SW480 (cell line): ENCODE results near the gene ARL5A.

Source experiments
- DNase-seq: peaks from one replicate; pipeline ENCODE4 v3.0.0-alpha.2; 2016; ENCODE audit warnings: low spot score

ARL5A gene

DNA sequence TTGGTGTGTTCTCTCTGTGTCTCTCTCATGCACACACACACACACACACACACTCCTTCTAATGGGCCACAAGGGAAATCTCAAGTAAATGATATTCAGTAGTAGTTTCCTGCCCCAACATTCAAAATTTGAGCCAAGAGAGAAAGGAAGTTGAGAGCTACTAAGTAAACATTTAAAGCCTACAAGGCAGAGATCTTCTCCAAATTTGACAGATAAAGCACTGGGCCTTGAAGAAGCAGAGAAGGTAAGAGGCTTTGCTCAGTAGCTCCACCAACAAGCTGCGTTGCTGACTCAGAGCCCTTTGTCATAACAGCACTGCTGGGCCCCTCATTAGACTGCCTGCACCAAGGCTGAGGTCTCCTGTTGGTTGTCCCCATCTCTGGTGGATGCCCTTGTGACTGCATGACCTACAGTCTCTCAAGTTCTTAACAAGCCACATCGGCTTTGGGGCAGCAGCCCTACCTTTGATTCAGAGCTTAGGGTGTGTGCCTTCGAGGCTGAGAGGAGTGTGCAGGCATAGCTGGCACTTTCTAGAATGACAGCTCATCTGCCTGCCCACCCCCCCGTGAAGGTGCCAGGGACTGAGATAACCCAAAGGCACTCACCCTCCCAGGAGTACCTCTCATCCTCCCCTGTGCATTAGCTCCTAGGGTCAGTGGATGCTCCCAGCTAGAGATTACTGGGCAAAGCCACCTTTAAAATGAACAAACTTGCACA, 61.6 kb downstream of the ARL5A start:
- no peak for DNase-seq

DNA sequence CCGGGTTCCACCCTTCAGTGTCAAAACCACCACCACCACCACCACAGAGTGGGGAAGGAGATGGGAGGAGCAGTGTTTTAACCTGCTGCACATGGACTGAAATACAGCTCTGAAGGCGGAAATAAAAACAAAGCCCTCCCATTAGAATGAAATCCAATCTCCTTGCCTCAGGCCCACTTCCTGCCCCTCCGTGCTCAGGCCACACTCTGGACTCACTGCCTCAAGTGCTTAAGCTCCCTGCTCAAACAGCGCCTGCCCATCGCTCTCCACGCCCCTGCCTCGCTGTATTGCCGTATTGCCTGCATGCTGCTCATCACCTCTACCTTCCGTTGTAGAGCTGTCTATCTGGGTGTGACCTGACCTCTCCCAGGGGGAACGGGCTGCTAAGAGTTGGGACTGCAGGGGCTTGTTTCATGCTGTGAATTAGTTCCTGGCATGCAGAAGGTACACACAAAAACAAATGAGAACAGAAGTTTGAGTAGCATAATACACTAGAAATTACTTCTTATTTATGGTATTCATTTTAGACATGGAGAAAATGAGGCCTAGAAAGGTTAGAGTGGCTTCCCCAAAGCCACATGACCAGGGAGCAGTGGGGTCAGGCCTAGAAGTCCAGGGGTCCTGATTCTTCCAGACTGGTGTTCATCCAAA, 62.3 kb downstream of the ARL5A start:
- DNase-seq: no peak

DNA sequence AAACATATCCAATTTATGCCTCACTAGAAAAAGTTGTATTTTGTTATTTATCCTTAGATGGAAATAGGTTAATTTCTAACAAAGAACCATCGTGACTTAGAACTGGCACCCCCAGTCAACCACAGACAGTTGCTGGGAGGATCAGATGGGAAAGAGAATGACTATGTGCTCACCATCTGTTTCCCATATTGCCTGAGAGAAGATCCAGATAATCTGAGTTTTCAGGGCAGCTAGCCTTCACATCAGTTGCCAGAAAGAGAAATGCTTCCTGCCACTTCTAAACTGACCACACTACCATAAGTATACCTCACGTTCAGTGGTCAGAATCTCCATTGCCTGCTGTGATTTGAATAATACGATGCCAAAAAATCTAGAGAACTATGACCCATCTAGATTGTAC, 65.5 kb downstream of the ARL5A start:
- DNase-seq: no peak

DNA sequence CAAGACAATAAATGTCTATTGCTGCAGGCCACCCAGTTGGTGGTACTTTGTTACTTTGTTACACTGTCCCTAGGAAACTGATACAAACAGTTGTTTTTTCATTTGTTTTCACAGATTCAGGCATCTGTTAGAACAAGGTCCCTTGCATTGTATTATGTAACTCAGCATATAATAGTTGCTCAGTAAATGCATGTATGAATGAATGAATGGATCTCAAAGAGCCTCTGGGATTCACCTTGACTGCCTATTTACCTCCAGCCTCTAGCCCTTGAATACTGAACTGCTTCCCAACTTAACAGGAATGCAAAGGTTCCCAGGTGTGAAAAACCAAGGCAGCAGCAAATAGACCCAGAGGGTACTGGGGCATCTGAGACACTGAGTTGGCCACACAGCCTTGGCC, 66.5 kb downstream of the ARL5A start:
- no peak for DNase-seq

DNA sequence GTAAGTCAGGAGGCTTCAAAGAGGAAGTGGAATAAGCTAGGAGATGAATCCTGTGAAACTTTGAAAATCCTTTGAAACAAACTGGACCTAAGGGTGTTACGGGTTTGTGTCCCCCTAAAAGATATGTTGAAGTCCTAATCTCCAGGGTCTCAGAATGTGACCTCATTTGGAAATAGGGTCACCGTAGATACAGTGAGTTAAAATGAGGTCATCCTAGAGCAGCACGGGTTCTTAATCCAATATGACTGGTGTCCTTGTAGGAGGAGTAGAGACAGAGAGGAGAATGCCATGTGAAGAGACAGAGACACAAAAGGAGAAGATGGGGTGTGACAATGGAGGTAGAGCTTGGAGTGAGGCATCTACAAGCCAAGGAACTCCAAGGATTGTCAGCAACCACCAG, 67.0 kb downstream of the ARL5A start:
- DNase-seq: no peak

DNA sequence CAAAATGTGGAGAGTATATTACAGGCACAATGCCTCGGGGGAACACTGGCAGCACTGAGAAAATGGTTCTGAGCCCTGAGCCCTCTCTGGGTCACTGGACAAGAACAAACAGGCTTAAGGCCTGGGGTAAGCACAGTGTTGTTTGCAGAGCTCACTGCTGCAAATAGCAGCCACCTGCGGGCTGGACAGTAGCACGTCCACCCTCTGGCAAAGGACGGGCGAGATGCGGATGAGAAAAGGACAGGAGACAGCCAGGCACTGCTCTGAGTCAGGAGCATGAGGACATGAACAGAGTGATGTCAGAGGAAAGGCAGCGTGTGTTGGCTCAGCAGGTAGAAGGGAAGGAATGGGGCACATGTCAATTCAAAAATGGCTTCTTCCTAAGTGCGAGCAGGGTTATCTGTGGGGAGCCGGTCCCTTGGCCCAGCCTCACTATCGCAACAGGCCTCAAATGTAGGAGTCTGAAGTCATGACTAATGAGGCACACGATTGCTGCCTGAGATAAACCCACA, 68.0 kb downstream of the ARL5A start:
- no peak for DNase-seq

DNA sequence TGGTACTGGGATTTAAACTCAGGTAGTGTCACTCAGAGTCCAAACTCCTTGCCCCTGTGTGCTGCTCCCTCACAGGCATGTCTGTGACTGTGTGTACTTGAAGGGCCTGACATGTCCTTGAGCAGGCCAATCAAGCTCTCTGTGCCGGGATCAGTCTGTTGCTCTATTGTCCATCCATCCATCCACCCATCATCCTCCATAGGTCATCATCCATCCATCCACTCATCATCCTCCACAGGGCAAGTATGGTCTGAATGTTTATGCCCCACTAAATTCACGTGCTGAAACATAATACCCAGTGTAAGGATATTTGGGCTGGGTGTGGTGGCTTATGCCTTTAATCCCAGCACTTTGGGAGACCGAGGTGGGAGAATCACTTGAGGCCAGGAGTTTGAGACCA, 69.5 kb downstream of the ARL5A start:
- DNase-seq: no peak

DNA sequence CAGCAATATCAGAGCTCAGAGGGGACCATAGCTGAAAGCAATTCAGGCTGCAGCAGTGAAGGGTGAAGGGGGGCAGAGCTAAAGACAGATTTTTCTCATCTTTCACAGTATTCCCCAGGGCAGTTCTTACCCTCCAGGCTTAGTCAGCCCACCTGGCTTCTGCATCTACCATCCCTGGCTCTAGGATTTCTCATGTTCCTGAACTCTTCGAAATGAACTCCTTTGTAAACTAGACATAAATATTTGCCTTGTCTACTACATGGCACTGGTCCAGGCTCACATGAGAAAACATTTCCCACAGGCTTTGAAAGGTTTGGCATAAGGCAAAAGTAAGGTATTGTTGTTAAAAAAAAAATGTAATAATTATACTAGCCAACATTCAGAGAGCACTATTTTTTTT, 70.4 kb downstream of the ARL5A start:
- DNase-seq: no peak

DNA sequence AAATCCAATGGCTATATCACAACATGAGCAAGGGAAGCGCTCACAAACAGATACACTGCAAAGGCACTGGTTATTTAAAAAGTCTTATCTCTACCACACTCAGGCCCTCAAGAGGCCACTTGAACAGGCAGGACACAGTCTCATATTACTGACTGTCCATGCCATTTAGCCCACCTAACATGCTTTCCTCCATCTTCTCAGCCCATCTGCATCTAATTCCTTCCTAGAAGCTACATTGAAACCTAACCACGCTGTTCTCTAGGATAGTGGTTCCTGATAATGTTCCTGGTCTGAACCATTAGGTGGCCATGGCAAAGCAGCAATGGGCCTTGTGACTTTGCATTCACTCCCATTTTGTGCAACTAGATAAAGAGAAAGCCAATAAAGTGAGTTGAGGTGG, 71.4 kb downstream of the ARL5A start:
- no peak for DNase-seq

DNA sequence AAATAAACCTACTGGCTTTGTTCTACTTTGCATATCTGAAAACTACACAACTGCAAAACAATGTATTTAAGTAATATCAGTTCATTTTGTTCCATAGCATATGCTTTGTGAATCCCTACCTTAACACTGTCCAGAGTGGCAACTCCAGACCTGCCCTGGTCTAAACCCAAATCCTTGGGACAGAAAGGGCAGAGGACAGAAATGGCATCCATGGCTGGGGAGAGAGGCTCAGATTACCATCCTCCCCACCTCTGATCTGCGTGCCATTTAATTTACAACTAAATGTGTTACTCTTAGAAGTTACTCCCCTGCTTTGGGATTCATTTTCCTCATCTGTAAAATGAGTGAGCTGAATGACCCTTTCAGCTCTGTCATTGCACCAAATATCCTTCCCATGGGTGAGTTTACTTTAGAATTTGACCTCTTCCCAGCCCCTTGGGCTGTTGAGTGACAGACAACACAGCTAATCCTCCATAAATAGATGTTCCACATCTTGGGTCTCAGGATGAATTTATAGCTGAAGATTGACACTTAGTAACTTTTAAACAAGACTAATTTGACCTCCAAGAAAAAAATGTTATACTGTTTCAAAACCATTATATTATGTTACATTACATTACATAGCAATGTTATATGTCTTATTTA, 73.8 kb downstream of the ARL5A start:
- no peak for DNase-seq

DNA sequence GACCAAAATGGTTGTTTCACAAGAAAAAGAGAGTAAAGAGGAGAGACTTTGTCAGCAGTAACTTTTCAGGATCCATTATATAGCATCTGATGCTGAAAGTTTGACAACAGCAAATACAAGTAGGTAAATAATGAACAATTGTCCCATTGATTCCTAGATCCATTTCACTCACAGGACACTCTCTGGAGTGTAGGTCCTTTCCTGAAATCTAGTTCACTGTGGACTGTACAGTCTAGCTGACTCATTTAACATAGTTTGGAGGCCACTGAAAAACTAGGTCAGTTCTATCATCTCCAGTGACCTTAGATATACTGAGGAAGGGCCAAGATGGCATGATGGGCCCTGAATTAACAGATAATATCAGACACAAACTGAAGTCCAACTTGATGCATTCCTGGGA, 74.7 kb downstream of the ARL5A start:
- DNase-seq: no peak
